Endodermal cell (in vitro differentiated cells): Measurements from ENCODE around the gene MICB. TPM values are rescaled to one million over a fixed set of nuclear protein-coding genes. Genes with fewer than 3 reads are reported as not detected.

Experiments used
- DNase-seq: peaks from one replicate; pipeline ENCODE4 v3.0.0-alpha.2; 2017
- H3K27ac ChIP-seq: 2 replicates; pipeline ENCODE4 v1.5.1; 2013; ENCODE audit warnings: mild to moderate bottlenecking, low read depth, low read length, moderate library complexity
- H3K27me3 ChIP-seq: 2 replicates; pipeline ENCODE4 v1.6.1; 2013; ENCODE audit warnings: mild to moderate bottlenecking, low read length, moderate library complexity; ENCODE audit not compliant: insufficient read depth, control insufficient read depth, poor library complexity, severe bottlenecking
- H3K36me3 ChIP-seq: 2 replicates; pipeline ENCODE4 v1.7.0; 2013; ENCODE audit warnings: mild to moderate bottlenecking, low read length, moderate library complexity; ENCODE audit not compliant: control insufficient read depth, insufficient read depth
- H3K4me1 ChIP-seq: one replicate; pipeline ENCODE4 v1.7.0; 2013; ENCODE audit warnings: low read length; ENCODE audit not compliant: control insufficient read depth, insufficient read depth
- H3K4me3 ChIP-seq: 2 replicates; pipeline ENCODE4 v1.5.1; 2013; ENCODE audit warnings: mild to moderate bottlenecking, low read length, moderate library complexity
- H3K9ac ChIP-seq: 2 replicates; pipeline ENCODE4 v1.6.1; 2013; ENCODE audit warnings: mild to moderate bottlenecking, low read length, moderate library complexity; ENCODE audit not compliant: poor library complexity, severe bottlenecking; ENCODE audit errors: extremely low read depth
- H3K9me3 ChIP-seq: 2 replicates; pipeline ENCODE4 v1.6.1; 2013; ENCODE audit warnings: mild to moderate bottlenecking, low read length, moderate library complexity; ENCODE audit not compliant: control insufficient read depth
- H3K27ac Mint-ChIP-seq: 2 replicates; pipeline ENCODE4 v1.8.0; 2020; ENCODE audit warnings: mixed read lengths
- H3K27me3 Mint-ChIP-seq: 2 replicates; pipeline ENCODE4 v1.8.0; 2021; ENCODE audit warnings: mild to moderate bottlenecking, mixed read lengths; ENCODE audit not compliant: insufficient read depth
- H3K36me3 Mint-ChIP-seq: 2 replicates; pipeline ENCODE4 v1.8.0; 2020; ENCODE audit warnings: low read depth, mixed read lengths
- H3K4me1 Mint-ChIP-seq: 2 replicates; pipeline ENCODE4 v1.8.0; 2020; ENCODE audit warnings: mixed read lengths
- H3K4me3 Mint-ChIP-seq: 2 replicates; pipeline ENCODE4 v1.8.0; 2020; ENCODE audit warnings: mild to moderate bottlenecking, moderate library complexity, mixed read lengths
- H3K9me3 Mint-ChIP-seq: 2 replicates; pipeline ENCODE4 v1.8.0; 2020; ENCODE audit warnings: mild to moderate bottlenecking, mixed read lengths
- CTCF ChIP-seq: fragments of 200-600 bp; sonication (generic); conservative IDR thresholded peaks from 2 replicates; pipeline ENCODE4 v1.5.0; 2021; ENCODE audit warnings: antibody characterized with exemption, mild to moderate bottlenecking
- WGBS, 2 experiments: methylation state at CpG; one replicate each; pipeline versions ENCODE4 v1.1.5 to v1.1.7; 2013; ENCODE audit warnings: missing lambda C conversion rate in 2 of 2, mixed read lengths in 1 of 2; ENCODE audit not compliant: insufficient coverage in 1 of 2, insufficient read length in 1 of 2; 5-methylcytosine and 5-hydroxymethylcytosine counted together
- total RNA-seq, 2 donors: library from RNA; stranded (reverse); fragmentation: NEBNext Ultra II Directional in 1 of 2; extraction: Animal tissue kit (Norgen Biotek cat#: 25700) in 1 of 2; gene quantifications; 2 replicates in 1 of 2; 3 replicates in 1 of 2; pipeline ENCODE4 v1.2.1, GENCODE V29; 2021

Gene MICB
- total RNA-seq, 2 donors from 2014 or later = 8.2 to 8.5 TPM

- Histone ChIP-seq H3K9ac (no peak overlapping the region), H3K9me3 (no peaks in the 10 kb centered on the region), H3K27me3 (no peaks in the 10 kb centered on the region), H3K4me1 (no peaks in the 10 kb centered on the region), H3K36me3 (no peaks in the 10 kb centered on the region), H3K4me3 (no peak overlapping the region), H3K27ac (no peak overlapping the region)
- no peak overlapping the region for H3K27ac Mint-ChIP-seq
- H3K4me3 Mint-ChIP-seq = no peak overlapping the region
- H3K9me3 Mint-ChIP-seq = no peaks in the 10 kb centered on the region
- no peaks in the 10 kb centered on the region for H3K4me1 Mint-ChIP-seq
- H3K27me3 Mint-ChIP-seq = peaks cover 28% of the 10 kb centered on the region
- H3K36me3 Mint-ChIP-seq = no peaks in the 10 kb centered on the region
- no peak for TF ChIP-seq CTCF
- no peak for DNase-seq
- WGBS, 2 experiments = 90 to 100% methylated on average over 3 to 4 of the region's 5 CpGs
Measured at GRCh38 chr6:31479151-31479932, 18.6 kb upstream of the MICB start.

- 83 to 88% methylated on average over 1 to 2 of the region's 3 CpGs for WGBS, 2 experiments
- no peaks in the 10 kb centered on the region for H3K4me1 ChIP-seq
- H3K36me3 Mint-ChIP-seq = no peaks in the 10 kb centered on the region
- TF ChIP-seq CTCF = no peak
- H3K27me3 ChIP-seq = no peaks in the 10 kb centered on the region
- no peak for DNase-seq
- no peaks in the 10 kb centered on the region for H3K4me1 Mint-ChIP-seq
- H3K4me3 ChIP-seq = no peak overlapping the region
- no peaks in the 10 kb centered on the region for H3K9me3 ChIP-seq
- no peak overlapping the region for H3K9ac ChIP-seq
- no peaks in the 10 kb centered on the region for H3K36me3 ChIP-seq
- H3K27me3 Mint-ChIP-seq = peaks cover 27% of the 10 kb centered on the region
- no peaks in the 10 kb centered on the region for H3K9me3 Mint-ChIP-seq
- no peak overlapping the region for H3K27ac Mint-ChIP-seq
- H3K4me3 Mint-ChIP-seq = no peak overlapping the region
- no peak overlapping the region for H3K27ac ChIP-seq
Measured at GRCh38 chr6:31479933-31480535, 17.9 kb upstream of the MICB start.

- WGBS, 2 experiments = 81 to 86% methylated on average over 9 to 11 of the region's 11 CpGs
Measured at GRCh38 chr6:31480574-31480973, 17.4 kb upstream of the MICB start.

More at GRCh38 chr6:31480574-31480973, 17.4 kb upstream of the MICB start:
- no peak overlapping the region for H3K27ac ChIP-seq
- Mint-ChIP-seq H3K27ac (no peak overlapping the region), H3K4me3 (no peak overlapping the region), H3K9me3 (no peaks in the 10 kb centered on the region), H3K4me1 (no peaks in the 10 kb centered on the region), H3K36me3 (no peaks in the 10 kb centered on the region), H3K27me3 (peaks cover 25% of the 10 kb centered on the region)
- no peak for DNase-seq
- H3K9me3 ChIP-seq = no peaks in the 10 kb centered on the region
- TF ChIP-seq CTCF = no peak
- H3K36me3 ChIP-seq = no peaks in the 10 kb centered on the region
- no peak overlapping the region for H3K9ac ChIP-seq
- H3K4me1 ChIP-seq = no peaks in the 10 kb centered on the region
- no peaks in the 10 kb centered on the region for H3K27me3 ChIP-seq
- H3K4me3 ChIP-seq = no peak overlapping the region
